ENCODE measurements around the gene ATP5F1B.

DNA sequence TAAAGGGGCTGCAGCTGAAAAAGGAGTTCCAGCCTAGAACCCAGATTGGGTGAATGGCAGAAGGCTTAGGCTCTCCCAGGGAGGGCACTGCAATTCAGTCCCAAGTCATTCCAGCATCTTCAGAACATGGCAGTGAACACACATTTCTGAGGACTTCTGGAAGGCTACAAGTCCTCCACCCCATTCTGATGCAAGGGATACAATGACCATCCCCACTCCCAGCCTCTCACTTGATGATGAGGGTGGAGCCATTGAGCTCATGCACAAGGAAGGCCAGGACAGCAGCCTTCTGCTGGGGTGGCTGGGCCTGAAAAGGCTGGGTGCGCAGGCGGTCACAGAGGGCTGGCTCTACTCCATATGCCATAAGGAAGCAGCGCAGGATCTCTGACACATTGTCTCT lies 41.4 kb downstream of the ATP5F1B start:
- no peak for TF ChIP-seq POLR2A (IDR thresholded peaks at IDR 0.05)
- TF ChIP-seq, protein P1, sequence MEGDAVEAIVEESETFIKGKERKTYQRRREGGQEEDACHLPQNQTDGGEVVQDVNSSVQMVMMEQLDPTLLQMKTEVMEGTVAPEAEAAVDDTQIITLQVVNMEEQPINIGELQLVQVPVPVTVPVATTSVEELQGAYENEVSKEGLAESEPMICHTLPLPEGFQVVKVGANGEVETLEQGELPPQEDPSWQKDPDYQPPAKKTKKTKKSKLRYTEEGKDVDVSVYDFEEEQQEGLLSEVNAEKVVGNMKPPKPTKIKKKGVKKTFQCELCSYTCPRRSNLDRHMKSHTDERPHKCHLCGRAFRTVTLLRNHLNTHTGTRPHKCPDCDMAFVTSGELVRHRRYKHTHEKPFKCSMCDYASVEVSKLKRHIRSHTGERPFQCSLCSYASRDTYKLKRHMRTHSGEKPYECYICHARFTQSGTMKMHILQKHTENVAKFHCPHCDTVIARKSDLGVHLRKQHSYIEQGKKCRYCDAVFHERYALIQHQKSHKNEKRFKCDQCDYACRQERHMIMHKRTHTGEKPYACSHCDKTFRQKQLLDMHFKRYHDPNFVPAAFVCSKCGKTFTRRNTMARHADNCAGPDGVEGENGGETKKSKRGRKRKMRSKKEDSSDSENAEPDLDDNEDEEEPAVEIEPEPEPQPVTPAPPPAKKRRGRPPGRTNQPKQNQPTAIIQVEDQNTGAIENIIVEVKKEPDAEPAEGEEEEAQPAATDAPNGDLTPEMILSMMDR (IDR thresholded peaks at IDR 0.05): no peak

Measured in lower leg skin (tissue), 3 donors.